HL-60 (cell line): Measurements from ENCODE around the gene XXYLT1.

ENCODE experiments used
- POLR2AphosphoS5 ChIP-seq: IDR thresholded peaks from 2 replicates; pipeline ENCODE4 v1.6.1; 2012; ENCODE audit warnings: low read depth
- TF ChIP-seq, protein P1 (sequence below): IDR thresholded peaks from one replicate; pipeline ENCODE4 v1.5.1; 2011; ENCODE audit warnings: low read length, control low read depth, inconsistent platforms; ENCODE audit not compliant: insufficient read depth

DNA sequence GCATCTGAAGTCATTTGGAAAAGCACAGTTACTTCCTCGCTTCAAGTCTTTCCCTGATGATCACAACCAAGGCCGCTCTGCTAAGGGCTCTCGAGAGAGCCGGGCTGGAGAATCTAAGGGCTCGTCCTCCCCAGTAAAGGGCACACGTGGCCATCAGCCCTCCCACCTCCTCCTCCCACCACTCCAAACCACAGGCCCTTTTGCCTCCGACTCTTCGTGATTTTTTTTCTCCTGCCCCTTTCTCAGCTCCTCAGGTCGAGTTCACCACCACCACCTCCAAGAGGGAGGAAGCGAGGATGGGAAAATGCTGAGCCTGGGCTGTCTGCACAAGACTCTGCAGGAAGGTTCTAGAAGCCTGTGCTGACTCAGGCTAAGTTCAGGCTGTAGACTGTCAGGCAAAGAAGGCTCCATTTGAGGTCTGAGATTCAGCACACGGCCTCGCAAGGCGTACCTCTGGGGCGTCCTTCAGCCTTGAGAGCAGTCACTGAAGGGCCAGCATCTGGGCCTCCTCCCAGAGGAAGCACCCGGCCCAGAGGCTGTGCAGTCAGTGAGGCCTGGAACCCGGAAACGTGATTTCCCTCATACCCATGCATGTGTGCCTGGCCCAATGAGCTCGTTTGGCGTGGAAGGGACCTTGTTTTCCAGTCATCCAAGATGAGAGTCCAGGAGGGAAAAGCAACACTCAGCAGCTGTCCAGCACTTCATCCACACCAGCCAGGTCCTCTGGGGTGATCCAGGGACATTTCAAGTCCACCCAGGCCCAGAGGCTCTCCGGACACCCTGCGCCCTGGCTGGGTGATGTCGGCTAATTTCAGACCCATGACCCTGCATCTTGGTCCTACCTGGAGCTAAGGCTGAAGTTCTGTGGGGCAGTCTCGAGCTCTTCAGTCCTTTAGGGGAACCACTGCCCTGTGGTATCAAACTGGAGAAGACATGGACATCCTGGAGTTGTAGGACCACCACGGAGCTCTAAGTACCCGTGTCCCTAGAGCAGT lies 196.8 kb downstream of the XXYLT1 start:
- TF ChIP-seq, protein P1, sequence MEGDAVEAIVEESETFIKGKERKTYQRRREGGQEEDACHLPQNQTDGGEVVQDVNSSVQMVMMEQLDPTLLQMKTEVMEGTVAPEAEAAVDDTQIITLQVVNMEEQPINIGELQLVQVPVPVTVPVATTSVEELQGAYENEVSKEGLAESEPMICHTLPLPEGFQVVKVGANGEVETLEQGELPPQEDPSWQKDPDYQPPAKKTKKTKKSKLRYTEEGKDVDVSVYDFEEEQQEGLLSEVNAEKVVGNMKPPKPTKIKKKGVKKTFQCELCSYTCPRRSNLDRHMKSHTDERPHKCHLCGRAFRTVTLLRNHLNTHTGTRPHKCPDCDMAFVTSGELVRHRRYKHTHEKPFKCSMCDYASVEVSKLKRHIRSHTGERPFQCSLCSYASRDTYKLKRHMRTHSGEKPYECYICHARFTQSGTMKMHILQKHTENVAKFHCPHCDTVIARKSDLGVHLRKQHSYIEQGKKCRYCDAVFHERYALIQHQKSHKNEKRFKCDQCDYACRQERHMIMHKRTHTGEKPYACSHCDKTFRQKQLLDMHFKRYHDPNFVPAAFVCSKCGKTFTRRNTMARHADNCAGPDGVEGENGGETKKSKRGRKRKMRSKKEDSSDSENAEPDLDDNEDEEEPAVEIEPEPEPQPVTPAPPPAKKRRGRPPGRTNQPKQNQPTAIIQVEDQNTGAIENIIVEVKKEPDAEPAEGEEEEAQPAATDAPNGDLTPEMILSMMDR = no peak
- TF ChIP-seq POLR2AphosphoS5 = no peak
